K562 (cell line): ENCODE data around the gene PRKAR1A. TPM values are rescaled to one million over a fixed set of nuclear protein-coding genes. Genes with fewer than 3 reads are reported as not detected.
A peak's percentile ranks its signal among the peaks of the same experiment; 100 is the strongest.

Source experiments
- DMBX1 ChIP-seq: fragments of 250-450 bp; sonication (Bioruptor Pico); IDR thresholded peaks from 2 replicates; pipeline ENCODE4 v1.8.0; 2022; ENCODE audit warnings: inconsistent platforms, mild to moderate bottlenecking, moderate library complexity, borderline replicate concordance
- GTF2F1 ChIP-seq: IDR thresholded peaks from 2 replicates; pipeline ENCODE4 v1.6.1; 2011; ENCODE audit warnings: low read depth, low read length, improper control_type of control experiment
- IRF2 ChIP-seq: sonication (generic); formaldehyde crosslinking; IDR thresholded peaks from 2 replicates; pipeline ENCODE4 v1.8.1; 2022; ENCODE audit warnings: mild to moderate bottlenecking, missing genetic modification reagents
- MAFG ChIP-seq: fragments of 450-650 bp; conservative IDR thresholded peaks from 2 replicates; pipeline ENCODE4 v1.6.1; 2016; ENCODE audit warnings: missing genetic modification characterization, missing compliant biosample characterization
- MIER1 ChIP-seq: fragments of 450-650 bp; IDR thresholded peaks from 2 replicates; pipeline ENCODE4 v1.6.1; 2016; ENCODE audit warnings: antibody characterized with exemption, mild to moderate bottlenecking, low read depth
- NCOA1 ChIP-seq: fragments of 450-650 bp; IDR thresholded peaks from 2 replicates; pipeline ENCODE4 v1.6.1; 2016; ENCODE audit warnings: low read depth
- NR3C1 ChIP-seq: sonication (generic); formaldehyde crosslinking; IDR thresholded peaks from 2 replicates; pipeline ENCODE4 v1.8.1; 2022; ENCODE audit warnings: missing genetic modification reagents
- PHF21A ChIP-seq: fragments of 450-650 bp; IDR thresholded peaks from 2 replicates; pipeline ENCODE4 v1.6.1; 2017; ENCODE audit warnings: low read depth, borderline replicate concordance
- PML ChIP-seq: IDR thresholded peaks from 2 replicates; pipeline ENCODE4 v1.6.1; 2012; ENCODE audit warnings: low read length, inconsistent platforms
- PTRF ChIP-seq: fragments of 450-650 bp; IDR thresholded peaks from 2 replicates; pipeline ENCODE4 v1.6.1; 2016; ENCODE audit warnings: mild to moderate bottlenecking, missing genetic modification characterization, missing compliant biosample characterization
- RHOXF2B ChIP-seq: fragments of 250-450 bp; sonication (Bioruptor Pico); conservative IDR thresholded peaks from 2 replicates; pipeline ENCODE4 v1.5.1; 2021
- SMAD3 ChIP-seq: fragments of 450-650 bp; formaldehyde crosslinking; conservative IDR thresholded peaks from 2 replicates; pipeline ENCODE4 v1.4.0; 2020; ENCODE audit warnings: mild to moderate bottlenecking
- TEAD2 ChIP-seq: fragments of 450-650 bp; IDR thresholded peaks from 2 replicates; pipeline ENCODE4 v1.6.1; 2016; ENCODE audit warnings: missing genetic modification characterization, control low read depth, missing compliant biosample characterization
- ZNF311 ChIP-seq: fragments of 250-450 bp; sonication (Bioruptor Pico); IDR thresholded peaks from 2 replicates; pipeline ENCODE4 v1.4.0; 2020; ENCODE audit warnings: mild to moderate bottlenecking, moderate library complexity
- ZNF766 ChIP-seq: fragments of 200-800 bp; sonication (Bioruptor generic); conservative IDR thresholded peaks from 2 replicates; pipeline ENCODE4 v1.6.1; 2016; ENCODE audit warnings: missing genetic modification characterization, missing compliant biosample characterization
- polyA plus RNA-seq, 8 experiments: library from polyadenylated mRNA; depleted of rRNA in 4 of 8; stranded (reverse) in 5 of 8; unstranded in 3 of 8; fragments of >200 nt; fragmentation: Nextera tagmentation in 2 of 8; fragmentation: Illumina TruSeq in 1 of 8; extraction: Ambion mirVana in 2 of 8; extraction: Trizol in 1 of 8; gene quantifications; 2 replicates each; pipeline versions ENCODE4 v1.2.1 to v1.2.3, GENCODE V29; 2011 to 2014; ENCODE audit warnings: inconsistent platforms in 1 of 8, missing spikeins in 1 of 8
- total RNA-seq, 7 experiments: library from RNA; depleted of rRNA in 6 of 7; stranded (reverse); fragments of >200 nt in 6 of 7; fragmentation: Illumina TruSeq in 2 of 7; extraction: Trizol in 2 of 7; gene quantifications; 2 replicates each; pipeline versions ENCODE4 v1.2.1 to v1.2.3, GENCODE V29; 2011 to 2021; ENCODE audit warnings: low replicate concordance in 1 of 7
- TF ChIP-seq, protein P1 (sequence below): fragments of 450-650 bp; formaldehyde crosslinking; conservative IDR thresholded peaks from 2 replicates; pipeline ENCODE4 v1.4.0; 2022; ENCODE audit warnings: mild to moderate bottlenecking, missing genetic modification characterization
- TF ChIP-seq, protein P2 (sequence below): sonication (generic); formaldehyde crosslinking; IDR thresholded peaks from 2 replicates; pipeline ENCODE4 v1.8.1; 2023; ENCODE audit warnings: mild to moderate bottlenecking, missing genetic modification reagents
- TF ChIP-seq, protein P3 (sequence below): fragments of 450-650 bp; IDR thresholded peaks from 2 replicates; pipeline ENCODE4 v1.6.1; 2017; ENCODE audit warnings: antibody characterized with exemption
- TF ChIP-seq, protein P4 (sequence below): sonication (generic); IDR thresholded peaks from 2 replicates; pipeline ENCODE4 v1.6.1; 2016
- TF ChIP-seq, protein P5 (sequence below): fragments of 250-450 bp; sonication (Bioruptor Pico); IDR thresholded peaks from 2 replicates; pipeline ENCODE4 v1.5.0; 2021; ENCODE audit warnings: mild to moderate bottlenecking, borderline replicate concordance

Gene PRKAR1A
- total and polyA plus RNA-seq, 9 of the 15 experiments (the other 6 are each of a cell fraction or from before 2014, with no cell fraction given) = 15.0 to 95.6 (median 67.5) TPM

DNA sequence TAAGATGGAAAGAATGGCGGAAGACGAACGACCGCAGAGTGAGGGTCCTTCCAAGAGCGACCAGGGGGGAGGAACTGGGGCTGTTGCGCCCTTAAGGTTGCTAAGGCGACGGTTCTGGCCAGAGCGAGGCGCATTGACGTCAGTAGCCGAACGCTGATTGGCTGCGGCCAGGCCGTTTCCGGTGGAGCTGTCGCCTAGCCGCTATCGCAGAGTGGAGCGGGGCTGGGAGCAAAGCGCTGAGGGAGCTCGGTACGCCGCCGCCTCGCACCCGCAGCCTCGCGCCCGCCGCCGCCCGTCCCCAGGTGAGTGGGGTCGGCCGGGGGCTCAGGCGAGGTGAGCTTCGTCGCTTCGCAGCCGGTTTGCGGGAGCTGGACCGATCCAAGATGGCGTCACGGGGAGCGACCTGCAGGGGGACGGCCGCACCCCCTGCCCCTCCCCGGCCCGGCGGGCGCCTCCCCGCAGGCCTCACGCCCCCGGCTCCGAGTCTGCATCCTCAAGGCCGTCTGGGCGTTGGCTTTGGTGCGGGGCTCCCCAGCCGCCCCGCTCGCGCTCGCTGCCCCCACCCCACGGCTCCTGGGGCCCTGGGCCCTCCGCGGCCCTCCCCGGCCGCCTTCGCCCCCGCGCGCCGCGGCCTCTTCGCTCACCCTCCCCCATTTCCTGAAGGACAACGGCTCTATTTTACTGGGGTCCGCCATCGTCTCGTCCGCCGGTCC, at the start of gene PRKAR1A (continued):
- TF ChIP-seq GTF2F1 = no peak
- TF ChIP-seq MAFG (tag) = no peak
- TF ChIP-seq, protein P1, sequence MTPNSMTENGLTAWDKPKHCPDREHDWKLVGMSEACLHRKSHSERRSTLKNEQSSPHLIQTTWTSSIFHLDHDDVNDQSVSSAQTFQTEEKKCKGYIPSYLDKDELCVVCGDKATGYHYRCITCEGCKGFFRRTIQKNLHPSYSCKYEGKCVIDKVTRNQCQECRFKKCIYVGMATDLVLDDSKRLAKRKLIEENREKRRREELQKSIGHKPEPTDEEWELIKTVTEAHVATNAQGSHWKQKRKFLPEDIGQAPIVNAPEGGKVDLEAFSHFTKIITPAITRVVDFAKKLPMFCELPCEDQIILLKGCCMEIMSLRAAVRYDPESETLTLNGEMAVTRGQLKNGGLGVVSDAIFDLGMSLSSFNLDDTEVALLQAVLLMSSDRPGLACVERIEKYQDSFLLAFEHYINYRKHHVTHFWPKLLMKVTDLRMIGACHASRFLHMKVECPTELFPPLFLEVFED (CRISPR knock-in tag) = no peak
- TF ChIP-seq, protein P2, sequence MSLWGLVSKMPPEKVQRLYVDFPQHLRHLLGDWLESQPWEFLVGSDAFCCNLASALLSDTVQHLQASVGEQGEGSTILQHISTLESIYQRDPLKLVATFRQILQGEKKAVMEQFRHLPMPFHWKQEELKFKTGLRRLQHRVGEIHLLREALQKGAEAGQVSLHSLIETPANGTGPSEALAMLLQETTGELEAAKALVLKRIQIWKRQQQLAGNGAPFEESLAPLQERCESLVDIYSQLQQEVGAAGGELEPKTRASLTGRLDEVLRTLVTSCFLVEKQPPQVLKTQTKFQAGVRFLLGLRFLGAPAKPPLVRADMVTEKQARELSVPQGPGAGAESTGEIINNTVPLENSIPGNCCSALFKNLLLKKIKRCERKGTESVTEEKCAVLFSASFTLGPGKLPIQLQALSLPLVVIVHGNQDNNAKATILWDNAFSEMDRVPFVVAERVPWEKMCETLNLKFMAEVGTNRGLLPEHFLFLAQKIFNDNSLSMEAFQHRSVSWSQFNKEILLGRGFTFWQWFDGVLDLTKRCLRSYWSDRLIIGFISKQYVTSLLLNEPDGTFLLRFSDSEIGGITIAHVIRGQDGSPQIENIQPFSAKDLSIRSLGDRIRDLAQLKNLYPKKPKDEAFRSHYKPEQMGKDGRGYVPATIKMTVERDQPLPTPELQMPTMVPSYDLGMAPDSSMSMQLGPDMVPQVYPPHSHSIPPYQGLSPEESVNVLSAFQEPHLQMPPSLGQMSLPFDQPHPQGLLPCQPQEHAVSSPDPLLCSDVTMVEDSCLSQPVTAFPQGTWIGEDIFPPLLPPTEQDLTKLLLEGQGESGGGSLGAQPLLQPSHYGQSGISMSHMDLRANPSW (CRISPR knock-in tag) = no peak
- no peak for TF ChIP-seq NCOA1
- TF ChIP-seq PHF21A = no peak
- TF ChIP-seq TEAD2 (tag) = no peak
- TF ChIP-seq MIER1 = 0 out of 2 replicates have a peak, but pooled peaks have one; percentile 55
- no peak for TF ChIP-seq RHOXF2B
- TF ChIP-seq NR3C1 (CRISPR knock-in tag) = no peak
- no peak for TF ChIP-seq ZNF766 (CRISPR knock-in tag)
- peak; percentile 17; the same call in 1 of the 2 replicates for TF ChIP-seq PML
- TF ChIP-seq, protein P3, sequence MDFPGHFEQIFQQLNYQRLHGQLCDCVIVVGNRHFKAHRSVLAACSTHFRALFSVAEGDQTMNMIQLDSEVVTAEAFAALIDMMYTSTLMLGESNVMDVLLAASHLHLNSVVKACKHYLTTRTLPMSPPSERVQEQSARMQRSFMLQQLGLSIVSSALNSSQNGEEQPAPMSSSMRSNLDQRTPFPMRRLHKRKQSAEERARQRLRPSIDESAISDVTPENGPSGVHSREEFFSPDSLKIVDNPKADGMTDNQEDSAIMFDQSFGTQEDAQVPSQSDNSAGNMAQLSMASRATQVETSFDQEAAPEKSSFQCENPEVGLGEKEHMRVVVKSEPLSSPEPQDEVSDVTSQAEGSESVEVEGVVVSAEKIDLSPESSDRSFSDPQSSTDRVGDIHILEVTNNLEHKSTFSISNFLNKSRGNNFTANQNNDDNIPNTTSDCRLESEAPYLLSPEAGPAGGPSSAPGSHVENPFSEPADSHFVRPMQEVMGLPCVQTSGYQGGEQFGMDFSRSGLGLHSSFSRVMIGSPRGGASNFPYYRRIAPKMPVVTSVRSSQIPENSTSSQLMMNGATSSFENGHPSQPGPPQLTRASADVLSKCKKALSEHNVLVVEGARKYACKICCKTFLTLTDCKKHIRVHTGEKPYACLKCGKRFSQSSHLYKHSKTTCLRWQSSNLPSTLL = no peak
- TF ChIP-seq IRF2 = no peak
- no peak for TF ChIP-seq ZNF311 (CRISPR knock-in tag)
- TF ChIP-seq, protein P4, sequence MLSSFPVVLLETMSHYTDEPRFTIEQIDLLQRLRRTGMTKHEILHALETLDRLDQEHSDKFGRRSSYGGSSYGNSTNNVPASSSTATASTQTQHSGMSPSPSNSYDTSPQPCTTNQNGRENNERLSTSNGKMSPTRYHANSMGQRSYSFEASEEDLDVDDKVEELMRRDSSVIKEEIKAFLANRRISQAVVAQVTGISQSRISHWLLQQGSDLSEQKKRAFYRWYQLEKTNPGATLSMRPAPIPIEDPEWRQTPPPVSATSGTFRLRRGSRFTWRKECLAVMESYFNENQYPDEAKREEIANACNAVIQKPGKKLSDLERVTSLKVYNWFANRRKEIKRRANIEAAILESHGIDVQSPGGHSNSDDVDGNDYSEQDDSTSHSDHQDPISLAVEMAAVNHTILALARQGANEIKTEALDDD = no peak
- TF ChIP-seq PTRF (tag) = no peak
- TF ChIP-seq DMBX1 (CRISPR knock-in tag) = no peak
- no peak for TF ChIP-seq SMAD3 (CRISPR knock-in tag)
- TF ChIP-seq, protein P5, sequence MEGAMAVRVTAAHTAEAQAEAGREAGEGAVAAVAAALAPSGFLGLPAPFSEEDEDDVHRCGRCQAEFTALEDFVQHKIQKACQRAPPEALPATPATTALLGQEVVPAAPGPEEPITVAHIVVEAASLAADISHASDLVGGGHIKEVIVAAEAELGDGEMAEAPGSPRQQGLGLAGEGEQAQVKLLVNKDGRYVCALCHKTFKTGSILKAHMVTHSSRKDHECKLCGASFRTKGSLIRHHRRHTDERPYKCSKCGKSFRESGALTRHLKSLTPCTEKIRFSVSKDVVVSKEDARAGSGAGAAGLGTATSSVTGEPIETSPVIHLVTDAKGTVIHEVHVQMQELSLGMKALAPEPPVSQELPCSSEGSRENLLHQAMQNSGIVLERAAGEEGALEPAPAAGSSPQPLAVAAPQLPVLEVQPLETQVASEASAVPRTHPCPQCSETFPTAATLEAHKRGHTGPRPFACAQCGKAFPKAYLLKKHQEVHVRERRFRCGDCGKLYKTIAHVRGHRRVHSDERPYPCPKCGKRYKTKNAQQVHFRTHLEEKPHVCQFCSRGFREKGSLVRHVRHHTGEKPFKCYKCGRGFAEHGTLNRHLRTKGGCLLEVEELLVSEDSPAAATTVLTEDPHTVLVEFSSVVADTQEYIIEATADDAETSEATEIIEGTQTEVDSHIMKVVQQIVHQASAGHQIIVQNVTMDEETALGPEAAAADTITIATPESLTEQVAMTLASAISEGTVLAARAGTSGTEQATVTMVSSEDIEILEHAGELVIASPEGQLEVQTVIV (CRISPR knock-in tag) = no peak
